GM18909 (cell line): Measurements from ENCODE around the gene ARHGEF12.

Experiments
- ATAC-seq: cut with Tn5 transposase; IDR thresholded peaks from one replicate; pipeline ENCODE4 v1.9.1; 2021; ENCODE audit warnings: mild to moderate bottlenecking; ENCODE audit not compliant: unreplicated experiment, poor library complexity

ARHGEF12 gene, protein sequence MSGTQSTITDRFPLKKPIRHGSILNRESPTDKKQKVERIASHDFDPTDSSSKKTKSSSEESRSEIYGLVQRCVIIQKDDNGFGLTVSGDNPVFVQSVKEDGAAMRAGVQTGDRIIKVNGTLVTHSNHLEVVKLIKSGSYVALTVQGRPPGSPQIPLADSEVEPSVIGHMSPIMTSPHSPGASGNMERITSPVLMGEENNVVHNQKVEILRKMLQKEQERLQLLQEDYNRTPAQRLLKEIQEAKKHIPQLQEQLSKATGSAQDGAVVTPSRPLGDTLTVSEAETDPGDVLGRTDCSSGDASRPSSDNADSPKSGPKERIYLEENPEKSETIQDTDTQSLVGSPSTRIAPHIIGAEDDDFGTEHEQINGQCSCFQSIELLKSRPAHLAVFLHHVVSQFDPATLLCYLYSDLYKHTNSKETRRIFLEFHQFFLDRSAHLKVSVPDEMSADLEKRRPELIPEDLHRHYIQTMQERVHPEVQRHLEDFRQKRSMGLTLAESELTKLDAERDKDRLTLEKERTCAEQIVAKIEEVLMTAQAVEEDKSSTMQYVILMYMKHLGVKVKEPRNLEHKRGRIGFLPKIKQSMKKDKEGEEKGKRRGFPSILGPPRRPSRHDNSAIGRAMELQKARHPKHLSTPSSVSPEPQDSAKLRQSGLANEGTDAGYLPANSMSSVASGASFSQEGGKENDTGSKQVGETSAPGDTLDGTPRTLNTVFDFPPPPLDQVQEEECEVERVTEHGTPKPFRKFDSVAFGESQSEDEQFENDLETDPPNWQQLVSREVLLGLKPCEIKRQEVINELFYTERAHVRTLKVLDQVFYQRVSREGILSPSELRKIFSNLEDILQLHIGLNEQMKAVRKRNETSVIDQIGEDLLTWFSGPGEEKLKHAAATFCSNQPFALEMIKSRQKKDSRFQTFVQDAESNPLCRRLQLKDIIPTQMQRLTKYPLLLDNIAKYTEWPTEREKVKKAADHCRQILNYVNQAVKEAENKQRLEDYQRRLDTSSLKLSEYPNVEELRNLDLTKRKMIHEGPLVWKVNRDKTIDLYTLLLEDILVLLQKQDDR (N-terminal part only)

DNA sequence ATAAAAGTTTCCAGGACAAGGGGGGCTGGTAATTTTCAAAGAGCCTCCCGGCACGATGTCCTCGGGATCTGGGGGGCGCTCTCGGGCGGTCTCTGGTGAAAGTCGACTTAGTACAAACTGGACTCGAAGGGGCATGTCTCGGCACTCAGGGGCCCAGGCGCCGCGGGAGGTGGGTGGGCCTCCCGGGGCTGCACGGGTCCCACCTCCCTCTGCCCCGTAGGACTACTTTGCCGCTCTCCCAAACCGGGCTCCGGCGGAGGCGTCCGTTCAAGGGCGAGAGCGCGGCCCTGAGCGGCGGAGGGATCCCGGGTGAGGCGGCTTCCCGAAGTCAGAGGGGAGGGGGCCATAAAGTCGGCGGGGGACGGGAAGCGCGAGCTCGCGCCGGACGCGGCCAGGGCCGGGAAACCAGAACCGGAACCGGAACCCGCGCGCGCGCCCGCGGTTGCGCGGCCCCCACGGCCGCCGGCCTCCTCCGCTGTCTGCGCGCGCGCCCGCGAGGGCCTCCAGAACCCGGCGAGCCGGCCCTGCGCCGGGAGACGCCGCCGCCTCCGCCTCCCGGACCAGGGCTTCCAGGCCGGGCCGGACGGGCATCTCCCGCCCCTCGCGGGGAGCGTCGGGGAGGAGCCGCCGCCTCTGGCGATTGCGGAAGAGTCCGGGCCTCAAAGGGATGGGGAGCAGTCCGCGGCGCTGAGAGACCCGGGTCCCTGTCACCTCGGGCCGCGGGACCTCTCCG lies at the start of gene ARHGEF12:
TSS of gene ARHGEF12 (plus strand) at position 506 of the 733 bp plus-strand sequence. CDS start 831 bp downstream, outside the sequence.
- peak; percentile 66 for ATAC-seq

DNA sequence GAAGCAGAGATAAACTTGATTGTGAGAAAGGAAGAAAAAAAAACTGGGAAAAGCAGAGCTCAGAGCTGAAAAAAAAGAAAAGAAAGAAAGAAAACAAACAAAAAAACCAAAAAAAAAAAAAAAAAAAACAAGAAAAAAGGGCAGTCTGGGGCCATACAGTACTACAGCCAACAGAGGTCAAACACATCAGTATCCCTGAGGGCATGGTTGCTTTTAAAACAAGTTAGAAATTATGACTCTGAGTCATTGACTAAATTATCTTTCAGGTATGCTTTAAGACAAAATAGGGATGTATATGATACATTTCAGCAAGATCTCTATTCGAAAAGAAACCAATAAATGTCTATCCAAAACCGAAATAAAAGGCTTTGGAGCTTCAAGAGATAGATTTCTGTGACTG lies 48.2 kb upstream of the ARHGEF12 start:
- no peak for ATAC-seq

DNA sequence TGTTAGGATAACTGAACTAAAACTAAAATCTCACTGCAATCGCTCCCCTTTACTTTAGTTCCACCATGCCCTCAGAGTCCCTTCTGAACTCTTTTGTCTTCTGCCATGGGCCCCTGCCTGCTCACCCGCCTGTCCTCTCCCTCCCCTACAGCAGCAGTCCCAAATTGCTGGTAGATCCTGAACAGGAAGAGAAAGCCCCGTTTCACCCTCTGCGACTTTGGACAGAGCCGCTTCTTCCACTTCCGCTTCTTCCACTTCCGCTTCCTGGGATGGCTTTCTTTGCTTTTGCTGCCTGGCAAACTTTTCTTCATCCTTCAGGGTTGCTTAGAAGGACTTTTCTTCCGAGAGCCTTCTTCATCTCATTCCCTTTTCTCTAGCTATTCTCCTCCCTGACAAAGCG lies 46.8 kb upstream of the ARHGEF12 start:
- ATAC-seq: no peak

DNA sequence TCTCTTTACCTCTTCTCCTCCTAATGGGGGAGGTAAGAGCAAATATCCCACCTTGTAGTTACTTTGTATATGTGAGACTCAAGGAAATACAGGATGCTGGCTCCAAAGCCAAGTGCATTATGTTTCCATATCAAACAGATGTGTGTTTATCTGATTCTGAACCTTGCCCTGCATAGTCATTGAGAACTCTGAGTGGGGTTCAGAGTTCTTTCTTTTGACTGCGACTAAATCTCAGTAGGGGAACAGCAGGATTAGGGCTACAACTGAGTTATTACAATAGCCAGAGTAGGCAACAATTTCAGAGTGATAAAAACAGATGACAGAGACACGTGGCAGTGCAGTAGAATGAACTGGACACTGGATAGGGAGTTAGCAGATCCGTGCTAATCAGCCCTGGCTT lies 45.3 kb upstream of the ARHGEF12 start:
- ATAC-seq: no peak

DNA sequence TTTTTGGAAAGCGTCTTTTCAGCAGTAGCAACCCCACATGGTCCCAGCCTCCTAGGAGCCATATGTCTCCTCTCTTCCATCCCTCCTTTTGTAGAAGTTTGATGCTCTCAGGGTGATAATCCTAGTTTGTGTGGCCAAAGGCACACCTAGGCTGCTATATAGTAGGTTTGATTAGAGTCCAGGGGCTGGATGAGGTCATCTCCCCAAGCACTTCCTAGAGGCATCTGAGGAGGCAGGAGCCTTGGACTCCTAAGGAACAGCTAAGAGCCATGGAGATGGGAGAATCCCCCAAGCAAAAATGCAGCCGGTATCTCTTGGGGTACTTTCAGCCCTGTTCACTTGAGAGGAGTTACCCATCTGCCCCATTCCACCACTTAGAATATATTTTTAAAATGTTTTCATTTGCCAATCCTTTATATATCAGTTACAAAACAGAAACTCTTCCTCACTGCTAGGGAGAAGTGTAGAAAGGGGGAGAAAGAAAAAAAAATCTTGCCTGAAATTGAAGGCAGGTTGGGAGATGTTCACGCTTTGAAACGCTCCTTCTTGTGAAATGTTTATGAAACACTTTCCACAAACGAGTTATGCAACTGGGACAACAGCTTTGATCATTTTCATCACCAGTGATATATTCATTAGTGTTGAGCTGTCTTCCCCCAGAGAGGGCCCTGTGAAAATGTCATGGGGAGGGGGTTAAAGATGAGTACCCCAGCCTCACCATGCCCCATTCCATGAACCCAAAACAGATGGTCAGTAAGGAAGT lies 43.0 kb upstream of the ARHGEF12 start:
- no peak for ATAC-seq

DNA sequence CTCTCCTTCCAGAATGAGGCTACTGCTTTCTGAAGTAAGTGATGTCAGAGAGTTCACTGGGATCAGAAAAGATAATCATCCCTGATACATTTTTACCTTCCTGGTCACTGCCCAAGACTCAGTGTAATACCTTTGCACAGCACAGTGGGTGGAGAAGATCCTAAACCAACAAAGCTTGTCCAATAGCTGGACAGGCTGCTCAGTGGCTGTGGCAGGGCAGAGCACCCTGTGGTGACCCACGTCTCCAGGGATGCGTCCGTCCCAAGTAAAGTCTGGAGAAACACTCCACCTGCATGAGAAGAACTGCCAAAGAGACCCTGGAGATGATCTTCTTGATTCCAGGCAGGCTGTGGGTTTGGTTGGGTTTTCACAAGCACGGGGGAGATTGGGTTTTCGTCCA lies 42.1 kb upstream of the ARHGEF12 start:
- no peak for ATAC-seq

DNA sequence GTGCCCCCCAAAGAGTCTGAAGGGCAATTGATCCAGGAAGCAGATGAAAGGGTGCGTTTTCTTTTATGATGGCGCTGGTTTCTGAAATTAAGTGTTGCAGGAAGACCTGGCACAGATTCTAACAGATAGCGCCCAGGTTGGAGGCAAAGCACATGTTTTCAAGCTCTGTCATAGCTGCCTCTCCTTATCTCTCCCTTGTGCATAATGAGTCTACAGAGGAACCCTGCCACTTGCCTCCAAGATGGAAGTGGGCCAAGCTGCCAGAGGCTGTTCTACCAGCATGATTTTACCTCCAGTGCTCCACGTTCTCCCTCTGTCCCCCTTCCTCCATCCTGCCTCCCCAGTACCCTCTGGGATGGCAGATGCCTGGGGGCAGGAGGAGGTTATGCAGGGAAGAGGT lies 41.1 kb upstream of the ARHGEF12 start:
- ATAC-seq: no peak

DNA sequence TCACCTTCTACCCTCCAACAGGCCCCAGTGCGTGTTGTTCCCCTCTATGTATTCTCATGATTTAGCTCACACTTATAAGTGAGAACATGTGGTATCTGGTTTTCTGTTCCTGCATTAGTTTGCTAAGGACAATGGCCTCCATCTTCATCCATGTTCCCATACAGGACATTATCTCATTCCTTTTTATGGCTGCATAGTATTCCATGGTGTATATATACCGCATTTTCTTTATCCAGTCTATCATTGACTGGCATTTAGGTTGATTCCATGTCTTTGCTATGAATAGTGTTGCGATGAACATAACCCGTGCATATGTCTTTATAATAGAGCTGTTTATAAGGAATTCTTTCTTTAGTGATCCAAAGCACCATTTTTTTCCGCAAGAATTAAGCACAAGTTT lies 39.7 kb upstream of the ARHGEF12 start:
- no peak for ATAC-seq

DNA sequence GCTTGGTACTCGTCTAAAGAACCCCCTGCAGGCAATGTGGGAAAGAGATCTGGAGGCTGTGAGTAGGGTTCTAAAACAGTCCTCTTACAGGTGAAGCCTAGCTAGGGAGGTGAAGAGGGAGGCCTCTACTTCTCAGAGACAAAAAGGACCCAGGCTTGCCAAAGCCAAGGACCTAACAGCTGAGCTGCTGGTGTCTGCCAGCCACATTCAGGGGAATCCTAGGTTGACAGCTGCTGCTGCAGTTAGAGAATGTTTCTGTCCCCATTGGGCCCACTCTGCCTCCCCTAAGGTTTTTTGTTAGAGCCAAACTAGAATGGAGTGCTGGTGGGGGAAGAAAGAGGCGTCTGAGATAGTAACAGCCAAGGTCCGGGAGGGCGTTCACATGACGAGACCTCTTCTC lies 37.8 kb upstream of the ARHGEF12 start:
- ATAC-seq: no peak

DNA sequence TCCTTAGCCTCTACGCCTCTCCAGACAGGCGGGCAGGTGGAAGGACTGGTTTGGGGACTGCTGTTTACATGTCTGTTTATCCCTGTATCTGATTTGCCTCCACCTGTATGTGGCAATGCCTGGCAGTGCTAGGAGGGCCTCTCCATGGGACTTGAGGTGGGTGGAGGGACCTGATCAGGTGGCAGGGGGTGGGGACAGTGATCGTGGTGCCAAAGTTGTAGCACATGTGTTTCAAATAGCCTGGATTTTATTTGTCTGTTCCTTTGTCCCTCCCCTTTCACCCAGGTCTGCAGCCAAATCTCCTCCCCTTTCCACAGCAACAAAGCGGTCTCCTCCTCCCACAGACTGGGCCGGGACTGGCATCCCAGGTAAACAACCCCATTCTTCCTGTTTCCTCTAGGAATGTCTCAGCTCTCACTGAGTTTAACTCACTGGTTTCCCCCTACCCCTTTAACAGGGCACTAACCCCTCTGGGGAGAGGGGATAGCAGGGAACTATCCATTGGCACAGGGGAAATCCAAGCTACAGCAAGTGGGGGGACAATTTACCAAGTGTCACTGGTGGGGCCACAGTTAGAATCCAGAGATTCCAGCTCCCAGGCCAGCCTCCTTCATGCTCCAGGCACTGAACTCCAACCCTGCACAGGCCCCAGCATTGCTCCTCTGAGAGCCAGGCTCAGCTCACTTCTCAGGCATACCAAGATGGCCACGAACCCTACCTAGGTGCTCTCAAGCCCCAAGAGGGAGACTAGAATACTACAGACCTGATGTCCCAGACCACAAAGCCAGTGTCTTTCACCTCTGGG lies 34.0 kb upstream of the ARHGEF12 start:
- ATAC-seq: no peak

DNA sequence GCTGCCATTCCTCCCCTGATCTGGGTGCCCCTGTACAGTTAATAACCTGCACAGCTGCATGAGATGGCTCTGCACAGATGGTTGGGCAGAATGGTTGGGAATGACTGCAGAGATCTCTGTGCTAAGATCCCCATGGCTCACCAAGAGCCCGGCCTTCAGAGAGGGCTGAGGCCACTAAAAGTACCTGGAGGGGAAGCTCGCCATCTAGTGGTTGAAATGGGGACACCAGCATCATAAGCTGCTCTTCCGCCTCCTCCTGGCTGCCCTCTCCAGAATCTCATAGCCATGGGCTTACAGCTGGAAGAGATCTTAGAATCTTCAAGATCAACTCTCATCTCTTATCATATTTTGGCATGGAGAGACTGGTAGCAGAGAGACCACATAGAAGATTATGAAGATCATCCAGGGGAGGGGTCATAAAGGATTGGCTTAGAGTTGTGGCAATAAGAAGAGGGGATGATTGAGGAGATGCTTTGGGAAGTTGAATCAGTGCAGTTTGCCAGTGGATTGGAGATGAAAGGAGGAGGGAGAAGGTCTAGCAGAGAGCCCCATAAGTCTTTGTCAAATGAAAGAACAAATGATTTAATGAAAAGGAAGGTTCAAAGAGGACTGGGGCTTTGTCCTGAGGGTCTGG lies 33.1 kb upstream of the ARHGEF12 start:
- ATAC-seq: no peak

DNA sequence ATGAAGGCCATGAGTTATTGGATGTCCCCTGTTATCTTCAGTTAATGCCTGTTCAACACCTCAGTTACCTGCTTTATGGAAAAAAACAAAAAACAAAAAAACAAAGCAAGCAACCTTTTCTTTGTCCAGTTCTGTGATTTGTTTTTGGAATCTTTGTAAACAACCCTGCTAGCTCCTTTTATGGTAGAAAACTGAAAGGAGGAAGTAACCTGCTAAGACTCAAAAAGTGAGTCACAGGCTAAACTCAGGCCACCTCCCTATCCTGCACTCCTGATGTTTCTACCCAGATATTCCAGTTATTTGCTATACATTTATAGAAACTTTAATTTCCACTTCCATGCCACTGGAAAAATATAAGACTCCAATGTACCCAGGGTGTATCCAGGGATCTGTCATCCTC lies 31.7 kb upstream of the ARHGEF12 start:
- no peak for ATAC-seq

DNA sequence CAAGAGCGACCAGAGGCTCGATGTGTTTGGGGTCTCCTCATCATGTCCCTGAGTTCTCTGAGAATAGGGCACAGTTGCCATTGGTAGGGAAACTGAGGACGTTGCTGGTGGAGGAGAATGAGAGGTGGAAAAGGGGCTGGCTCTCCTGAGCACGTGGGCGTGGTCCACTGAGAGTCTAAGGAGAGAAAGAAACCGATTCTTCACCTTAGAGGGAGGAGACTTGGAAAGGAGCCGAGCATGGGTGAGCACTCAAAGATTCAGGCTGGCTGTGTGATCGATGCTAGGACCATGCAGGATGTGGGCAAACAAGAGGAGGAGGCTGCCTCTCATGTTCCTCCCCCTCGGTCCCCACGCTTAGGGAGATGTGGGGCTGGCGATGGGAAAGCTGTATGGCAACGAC lies 30.9 kb upstream of the ARHGEF12 start:
- no peak for ATAC-seq

DNA sequence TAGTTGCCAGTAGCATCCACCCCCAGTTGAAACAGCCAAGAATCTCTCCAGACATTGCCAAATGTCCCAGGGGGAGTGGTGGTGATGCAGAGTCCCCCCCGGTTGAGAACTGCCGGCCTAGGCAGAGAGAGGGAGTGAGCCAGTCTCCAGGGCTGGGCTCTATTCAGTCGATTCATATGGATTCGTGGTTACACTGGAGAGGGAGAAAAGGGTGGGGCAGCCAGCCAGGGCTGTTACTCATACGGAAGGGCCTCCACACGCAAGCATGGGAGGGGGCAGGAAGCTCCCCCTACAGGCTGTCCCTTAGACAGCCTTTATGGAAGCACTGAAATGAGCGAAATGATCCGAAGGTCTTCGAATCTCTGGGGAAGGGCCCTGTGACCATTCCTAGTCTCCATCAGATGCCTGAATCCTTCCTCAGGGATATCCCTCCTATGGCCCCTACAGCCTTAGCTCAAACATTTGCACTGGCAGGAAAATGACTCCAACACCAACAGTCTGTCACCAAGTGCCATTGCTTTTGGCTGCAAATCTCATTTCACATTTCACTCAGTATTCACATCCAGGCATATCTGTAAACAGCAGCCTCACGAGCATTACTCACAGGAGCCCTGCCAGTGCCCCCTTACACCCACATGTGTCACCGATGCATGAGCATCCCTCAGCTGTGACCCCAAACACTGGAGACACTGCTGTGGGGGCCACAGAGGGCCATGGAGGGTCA lies 29.5 kb upstream of the ARHGEF12 start:
- no peak for ATAC-seq

DNA sequence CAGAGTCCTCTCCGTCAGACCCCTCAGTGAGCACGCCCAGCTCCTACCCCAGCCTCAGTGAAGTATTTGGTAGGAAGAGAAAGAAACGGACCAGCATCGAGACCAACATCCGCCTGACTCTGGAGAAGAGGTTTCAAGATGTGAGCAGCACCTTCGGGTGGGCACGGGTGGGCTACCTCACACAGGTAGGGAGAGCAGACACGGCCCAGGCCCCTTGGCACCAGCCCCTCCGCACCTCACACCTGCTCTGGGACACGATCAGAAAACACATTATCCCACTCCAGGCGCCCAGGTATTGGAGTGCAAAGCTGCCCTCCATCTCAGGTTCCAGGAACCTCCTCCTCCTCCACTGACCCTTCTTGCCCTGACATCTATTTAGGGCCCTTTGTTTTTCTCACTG lies 28.7 kb upstream of the ARHGEF12 start:
- no peak for ATAC-seq

DNA sequence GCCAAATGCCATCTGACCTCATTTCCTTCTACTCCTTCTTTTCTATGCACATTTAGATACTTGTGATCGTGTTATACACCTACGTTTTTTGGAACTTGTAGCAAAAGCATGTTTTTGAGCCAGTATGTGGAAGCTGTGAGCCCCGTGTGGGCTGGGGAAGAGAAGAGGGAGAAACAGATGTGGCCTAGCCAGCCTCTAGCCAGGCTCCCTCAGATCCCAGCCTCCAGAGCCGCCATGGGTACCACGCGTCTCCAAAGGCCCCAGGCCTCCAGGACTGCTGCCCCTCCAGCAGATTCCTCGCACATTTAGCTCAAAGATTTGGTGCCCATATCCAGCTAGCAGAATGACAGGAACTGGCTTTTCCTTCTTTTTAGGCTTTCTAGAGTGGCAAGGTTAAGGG lies 28.1 kb upstream of the ARHGEF12 start:
- no peak for ATAC-seq

DNA sequence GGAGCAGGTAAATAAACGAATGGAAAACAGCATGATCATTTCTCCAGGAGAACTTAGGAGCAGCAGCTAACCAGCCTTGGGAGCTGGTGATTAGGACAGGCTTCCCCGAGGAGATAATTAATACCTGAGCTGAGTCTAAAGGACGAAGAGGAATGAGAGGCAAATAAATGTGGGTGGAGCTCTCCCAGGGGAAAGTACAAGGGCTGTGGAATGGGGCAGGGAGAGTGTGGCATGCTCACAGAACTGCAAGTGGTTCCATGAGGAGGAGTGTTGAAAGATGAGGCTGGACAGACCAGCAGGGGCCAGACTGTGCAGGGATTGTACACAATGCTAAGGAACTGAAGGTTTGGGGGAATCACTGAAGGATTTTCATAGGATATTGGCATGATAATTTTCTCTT lies 25.3 kb upstream of the ARHGEF12 start:
- no peak for ATAC-seq

DNA sequence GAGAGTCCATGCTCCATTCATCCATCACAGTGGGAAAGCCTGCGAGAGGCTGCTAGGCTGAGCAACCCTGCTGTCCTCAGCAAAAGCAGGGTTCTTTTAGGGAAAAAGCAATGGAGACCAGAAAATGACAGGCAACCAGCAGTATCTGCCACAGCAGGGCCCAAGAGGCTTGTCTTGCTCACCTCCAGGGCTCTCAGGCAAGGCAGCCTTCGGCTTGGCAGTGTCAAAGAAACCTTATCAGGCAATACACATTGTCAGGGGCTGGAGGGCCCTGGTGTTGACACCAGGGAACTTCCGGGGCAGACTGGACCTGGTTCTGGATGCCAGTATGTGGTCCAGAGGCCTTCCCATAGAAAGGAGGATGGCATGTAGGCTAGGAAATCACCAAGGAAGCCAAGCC lies 21.4 kb upstream of the ARHGEF12 start:
- no peak for ATAC-seq
